ENCODE measurements around the gene TMTC4. TPM values are rescaled to one million over a fixed set of nuclear protein-coding genes. Genes with fewer than 3 reads are reported as not detected.

TMTC4 gene
- total and polyA plus RNA-seq, 10 of the 15 experiments (the other 5 are each of a cell fraction or from before 2014, with no cell fraction given): 3.3 to 24.6 (median 14.5) TPM

GRCh38 chr13:100594255-100594654, 80.3 kb downstream of the TMTC4 start (continued):
- no peak for TF ChIP-seq BCLAF1 (IDR thresholded peaks at IDR 0.05)

GRCh38 chr13:100589178-100589725, 85.3 kb downstream of the TMTC4 start:
- ATAC-seq: no peak
- in situ Hi-C loops (cut with MboI): no loop called here

More at GRCh38 chr13:100589178-100589725, 85.3 kb downstream of the TMTC4 start:
- Histone ChIP-seq H4K20me1 (ENCODE audit: control insufficient read depth, insufficient read depth) (no peaks in the 10 kb centered on the region), H3K9me3 (replicated peaks; ENCODE audit: control insufficient read depth, insufficient read depth, low read length) (no peaks in the 10 kb centered on the region), H3K79me2 (ENCODE audit: control insufficient read depth, insufficient read depth, low read length) (no peaks in the 10 kb centered on the region), H3K4me1 (ENCODE audit: control insufficient read depth, insufficient read depth, low read length) (peaks cover 6% of the 10 kb centered on the region; the same call in 1 of the 2 replicates), H2AFZ (ENCODE audit: control insufficient read depth, low read depth, low read length) (peak overlapping the region; percentile 85), H3K27me3 (replicated peaks in 1 of 2; ENCODE audit: control insufficient read depth in 2 of 2, insufficient read depth in 2 of 2, low read length in 1 of 2) (no peaks in the 10 kb centered on the region), H3K27ac (ENCODE audit: control insufficient read depth, insufficient read depth) (no peak overlapping the region), H3K9ac (ENCODE audit: control insufficient read depth, insufficient read depth, low read length) (no peak overlapping the region), H3K36me3 (ENCODE audit: control insufficient read depth in 2 of 2, insufficient read depth in 2 of 2, low read length in 1 of 2) (no peaks in the 10 kb centered on the region), H3K4me3 (no peak overlapping the region), H3K4me2 (ENCODE audit: control insufficient read depth, insufficient read depth) (peak overlapping the region; percentile 61; the same call in 1 of the 2 replicates)
- DNase-seq (ENCODE audit: low read depth, low spot score) (no peak), FAIRE-seq (no peak)
- RAD21 ChIA-PET (ENCODE audit: unreplicated experiment): no interaction called here
- TF ChIP-seq HDGF (IDR thresholded peaks at IDR 0.05) (0 out of 2 replicates have a peak, but pooled peaks have one; percentile 9), TARDBP (IDR thresholded peaks at IDR 0.05; ENCODE audit: borderline replicate concordance) (no peak)
- SMC1A ChIA-PET (ENCODE audit: uncharacterized antibody, unreplicated experiment): interaction anchor here (1.3 kb wide), 1 partner anchor 17 kb away, joined by 4 read pairs; no protein-coding TSS in a partner anchor
- BruUV-seq (replicated peaks): no TSS peak
- intact Hi-C loops (cut with micrococcal nuclease; ENCODE audit: unreplicated experiment): loop anchor here (1.0 kb wide), 1 partner anchor 86 kb away; no protein-coding TSS in a partner anchor
- 71% methylated on average over 6 of the region's 6 CpGs for whole genome bisulfite sequencing (ENCODE audit: insufficient coverage, insufficient replicate concordance, low lambda C conversion rate, missing lambda C conversion rate)
- POLR2A ChIA-PET: no interaction called here
- CTCF ChIA-PET: interaction anchor here (1.0 to 2.6 kb wide), 6 partner anchors 10 to 44 kb away, joined by 3 to 9 read pairs (median 4); no protein-coding TSS in a partner anchor
